Tibial nerve (tissue), 4 donors: ENCODE measurements around the gene KIAA1217.
A peak's percentile ranks its signal among the peaks of the same experiment; 100 is the strongest.

Source experiments
- CTCF ChIP-seq, 5 experiments: fragments of 200-600 bp in 3 of 5; fragments of 450-650 bp in 2 of 5; sonication (generic) in 3 of 5; IDR thresholded peaks; one replicate each; pipeline ENCODE4 v1.5.1; 2016 to 2019; ENCODE audit warnings: antibody characterized with exemption in 5 of 5, mild to moderate bottlenecking in 3 of 5, moderate library complexity in 2 of 5
- EP300 ChIP-seq, 2 donors: sonication (generic); formaldehyde crosslinking; IDR thresholded peaks; one replicate each; pipeline ENCODE4 v1.6.1; 2017; ENCODE audit warnings: antibody characterized with exemption in 2 of 2, mild to moderate bottlenecking in 1 of 2

- TF ChIP-seq CTCF (IDR thresholded peaks at IDR 0.05) (no peak), EP300 (IDR thresholded peaks at IDR 0.05) (peak in 1 of 2 donors; percentile 5)
Observed at GRCh38 chr10:24207341-24207740, 1.6 kb upstream of the KIAA1217 start.
